Mesendoderm (in vitro differentiated cells): ENCODE results near the gene MED13.

Source experiments
- DNase-seq: peaks from one replicate; pipeline ENCODE4 v3.0.0; 2013
- H2AK5ac ChIP-seq: 2 replicates; pipeline ENCODE4 v1.6.1; 2013; ENCODE audit warnings: low read length, inconsistent platforms
- H2BK120ac ChIP-seq: 2 replicates; pipeline ENCODE4 v1.6.1; 2013; ENCODE audit warnings: low read depth, mild to moderate bottlenecking, low read length, moderate library complexity, mixed read lengths
- H2BK15ac ChIP-seq: replicated peaks from 2 replicates; pipeline ENCODE4 v1.6.1; 2013; ENCODE audit warnings: low read depth, mild to moderate bottlenecking, moderate library complexity
- H2BK5ac ChIP-seq: 2 replicates; pipeline ENCODE4 v1.6.1; 2013; ENCODE audit warnings: low read length, inconsistent platforms
- H3K18ac ChIP-seq: 2 replicates; pipeline ENCODE4 v1.6.1; 2013; ENCODE audit warnings: mild to moderate bottlenecking, low read length, mixed read lengths
- H3K23ac ChIP-seq: one replicate; pipeline ENCODE4 v1.6.1; 2013; ENCODE audit warnings: low read length
- H3K27ac ChIP-seq: 2 replicates; pipeline ENCODE4 v1.5.1; 2013; ENCODE audit warnings: low read depth, mild to moderate bottlenecking, inconsistent platforms, low read length, moderate library complexity
- H3K27me3 ChIP-seq: 2 replicates; pipeline ENCODE4 v1.6.1; 2013; ENCODE audit warnings: low read length, control low read depth, mild to moderate bottlenecking, inconsistent platforms; ENCODE audit not compliant: insufficient read depth, poor library complexity
- H3K36me3 ChIP-seq: 2 replicates; pipeline ENCODE4 v1.6.1; 2013; ENCODE audit warnings: low read length, inconsistent platforms; ENCODE audit not compliant: control insufficient read depth, insufficient read depth
- H3K4ac ChIP-seq: one replicate; pipeline ENCODE4 v1.6.1; 2013; ENCODE audit warnings: low read depth, mild to moderate bottlenecking, low read length, moderate library complexity
- H3K4me1 ChIP-seq: 2 replicates; pipeline ENCODE4 v1.6.1; 2013; ENCODE audit warnings: low read depth, low read length, inconsistent platforms; ENCODE audit not compliant: control insufficient read depth
- H3K4me2 ChIP-seq: 2 replicates; pipeline ENCODE4 v1.6.1; 2013; ENCODE audit warnings: low read length
- H3K4me3 ChIP-seq: 2 replicates; pipeline ENCODE4 v1.5.1; 2013; ENCODE audit warnings: mild to moderate bottlenecking, low read length
- H3K56ac ChIP-seq: one replicate; pipeline ENCODE4 v1.6.1; 2013; ENCODE audit warnings: low read length
- H3K79me1 ChIP-seq: 2 replicates; pipeline ENCODE4 v1.6.1; 2013; ENCODE audit warnings: low read length, inconsistent platforms
- H3K79me2 ChIP-seq: 2 replicates; pipeline ENCODE4 v1.6.1; 2013; ENCODE audit warnings: mild to moderate bottlenecking, low read length; ENCODE audit not compliant: control insufficient read depth, insufficient read depth
- H3K9ac ChIP-seq: 2 replicates; pipeline ENCODE4 v1.6.1; 2013; ENCODE audit warnings: low read length, inconsistent platforms
- H4K5ac ChIP-seq: one replicate; pipeline ENCODE4 v1.6.1; 2013; ENCODE audit warnings: low read length
- H4K8ac ChIP-seq: one replicate; pipeline ENCODE4 v1.6.1; 2013; ENCODE audit warnings: low read depth, mild to moderate bottlenecking, control low read depth, low read length, moderate library complexity
- WGBS: extraction: QIAGEN DNeasy Blood & Tissue Kit; methylation state at CpG from one replicate; pipeline ENCODE4 v1.1.7; 2013; ENCODE audit warnings: low lambda C conversion rate, missing lambda C conversion rate; ENCODE audit not compliant: insufficient coverage; ENCODE audit errors: extremely low coverage; 5-methylcytosine and 5-hydroxymethylcytosine counted together

The MED13 gene

GRCh38 chr17:62089334-62089733 lies 24.3 kb upstream of the MED13 start:
- H3K4me3 ChIP-seq: no peak overlapping the region
- no peak overlapping the region for H2BK5ac ChIP-seq
- no peak for DNase-seq
- no CpG with 5 or more reads among the region's 3 CpGs for WGBS
- H3K4ac ChIP-seq: no peak overlapping the region
- H3K36me3 ChIP-seq: no peaks in the 10 kb centered on the region
- H3K23ac ChIP-seq: no peak overlapping the region
- no peaks in the 10 kb centered on the region for H3K79me1 ChIP-seq
- no peak overlapping the region for H3K9ac ChIP-seq
- no peaks in the 10 kb centered on the region for H3K27me3 ChIP-seq
- H2BK15ac ChIP-seq: no peak overlapping the region
- no peak overlapping the region for H2BK120ac ChIP-seq
- no peak overlapping the region for H3K18ac ChIP-seq
- H3K27ac ChIP-seq: no peak overlapping the region
- H2AK5ac ChIP-seq: no peak overlapping the region
- H3K79me2 ChIP-seq: no peaks in the 10 kb centered on the region
- H4K5ac ChIP-seq: no peak overlapping the region
- no peak overlapping the region for H3K4me2 ChIP-seq
- no peaks in the 10 kb centered on the region for H3K4me1 ChIP-seq
- no peak overlapping the region for H3K56ac ChIP-seq
- no peak overlapping the region for H4K8ac ChIP-seq

DNA sequence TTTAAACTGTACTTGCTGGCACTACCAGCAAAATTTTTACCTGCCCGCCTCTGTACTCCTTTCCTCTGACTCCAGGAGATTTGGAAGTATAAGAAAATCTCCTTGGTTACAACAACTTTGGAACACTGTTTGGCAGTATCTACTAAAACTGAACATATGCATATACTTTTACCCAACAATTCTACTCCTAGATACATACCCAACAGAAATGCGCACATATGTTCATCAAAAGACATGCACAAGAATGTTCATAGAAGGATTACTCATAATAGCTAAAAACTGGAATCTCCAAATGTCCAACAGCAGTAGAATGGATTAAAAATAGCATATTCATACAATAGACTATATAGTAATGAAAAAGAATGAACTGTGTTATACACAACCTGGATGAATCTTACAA lies 21.7 kb upstream of the MED13 start:
- H3K4ac ChIP-seq: no peak overlapping the region
- no peak overlapping the region for H2BK5ac ChIP-seq
- no peak overlapping the region for H3K23ac ChIP-seq
- WGBS: no CpG with 5 or more reads among the region's 2 CpGs
- DNase-seq: no peak
- H3K79me2 ChIP-seq: no peaks in the 10 kb centered on the region
- H2BK120ac ChIP-seq: no peak overlapping the region
- no peaks in the 10 kb centered on the region for H3K79me1 ChIP-seq
- no peak overlapping the region for H4K5ac ChIP-seq
- H2BK15ac ChIP-seq: no peak overlapping the region
- no peak overlapping the region for H4K8ac ChIP-seq
- no peak overlapping the region for H3K27ac ChIP-seq
- H3K4me3 ChIP-seq: no peak overlapping the region
- no peaks in the 10 kb centered on the region for H3K27me3 ChIP-seq
- H3K9ac ChIP-seq: no peak overlapping the region
- H3K4me1 ChIP-seq: no peaks in the 10 kb centered on the region
- no peak overlapping the region for H2AK5ac ChIP-seq
- no peak overlapping the region for H3K18ac ChIP-seq
- no peak overlapping the region for H3K56ac ChIP-seq
- H3K36me3 ChIP-seq: no peaks in the 10 kb centered on the region
- H3K4me2 ChIP-seq: no peak overlapping the region

DNA sequence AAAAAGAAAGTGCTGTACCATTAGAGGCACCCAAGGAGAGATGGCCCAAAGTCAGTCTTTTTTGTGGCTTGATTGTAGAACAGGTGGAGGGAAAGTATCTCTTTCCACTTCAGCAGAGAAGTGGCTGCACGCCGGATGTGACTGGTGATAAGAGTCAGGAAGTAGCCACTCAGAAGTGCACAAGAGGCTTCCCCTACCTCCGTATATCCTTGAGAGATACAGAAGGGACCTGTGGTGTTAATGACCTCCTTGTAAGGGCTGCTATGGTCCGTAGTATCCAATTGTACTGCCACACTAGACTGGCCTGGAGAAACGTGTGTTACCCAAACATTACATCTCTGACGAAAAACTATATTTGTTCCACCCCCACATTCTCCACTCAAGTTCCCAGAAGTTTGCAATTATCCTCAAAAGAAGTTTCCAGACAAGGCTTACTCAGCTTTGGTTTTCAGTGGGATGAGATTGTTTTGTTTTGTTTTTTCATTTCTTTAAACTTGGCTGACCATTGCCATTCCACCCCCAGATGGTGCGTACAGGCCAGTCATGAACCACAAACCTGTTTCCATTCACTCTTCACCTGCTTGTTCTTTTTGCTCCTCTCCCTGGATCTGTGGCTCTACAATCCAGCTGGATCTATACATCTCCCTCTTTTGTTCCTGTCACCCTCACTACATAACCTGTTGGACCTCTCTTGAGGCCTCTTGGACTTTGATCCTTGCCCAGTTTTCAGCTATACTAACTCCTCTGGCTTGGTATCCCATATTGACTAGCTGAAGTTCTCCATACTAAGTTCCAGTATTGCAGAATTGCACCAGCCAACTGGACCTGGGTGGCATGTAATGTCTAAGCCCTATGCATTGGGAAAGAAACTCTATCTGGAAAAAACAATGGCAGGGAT lies 20.7 kb upstream of the MED13 start:
- Histone ChIP-seq H2BK5ac (no peak overlapping the region), H4K5ac (no peak overlapping the region), H3K79me1 (no peaks in the 10 kb centered on the region), H3K18ac (no peak overlapping the region), H3K23ac (no peak overlapping the region), H3K4me1 (no peaks in the 10 kb centered on the region), H3K9ac (no peak overlapping the region), H2AK5ac (no peak overlapping the region), H3K79me2 (no peaks in the 10 kb centered on the region), H3K56ac (no peak overlapping the region), H2BK120ac (no peak overlapping the region), H2BK15ac (no peak overlapping the region), H3K4me3 (no peak overlapping the region), H3K27me3 (no peaks in the 10 kb centered on the region), H3K36me3 (no peaks in the 10 kb centered on the region), H3K4me2 (no peak overlapping the region), H3K4ac (no peak overlapping the region), H4K8ac (no peak overlapping the region), H3K27ac (no peak overlapping the region)
- DNase-seq: no peak
- no CpG with 5 or more reads among the region's 7 CpGs for WGBS

DNA sequence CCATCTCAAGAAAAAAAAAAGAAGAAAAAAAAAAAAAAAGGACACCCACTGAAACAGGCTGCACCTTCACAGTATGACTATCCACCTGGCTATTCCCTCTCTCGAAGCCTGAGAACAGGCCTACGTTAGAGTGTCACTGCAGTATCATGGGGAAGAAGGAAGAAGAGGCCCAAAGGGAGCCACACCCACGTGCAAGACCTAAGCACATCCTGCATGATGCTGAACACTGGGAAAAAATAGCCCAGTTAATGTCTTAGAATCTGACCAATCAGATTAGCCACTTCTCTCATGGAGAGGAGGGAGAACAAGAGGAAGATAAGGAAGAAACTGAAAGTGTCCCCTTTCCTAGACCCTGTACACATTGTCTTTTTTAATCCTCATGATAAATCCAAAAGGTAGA lies 19.5 kb upstream of the MED13 start:
- no peak overlapping the region for H3K4me2 ChIP-seq
- H2BK15ac ChIP-seq: no peak overlapping the region
- no peaks in the 10 kb centered on the region for H3K79me1 ChIP-seq
- H3K9ac ChIP-seq: no peak overlapping the region
- no peak overlapping the region for H3K23ac ChIP-seq
- WGBS: no CpG with 5 or more reads among the region's 3 CpGs
- no peak overlapping the region for H3K18ac ChIP-seq
- no peak overlapping the region for H3K56ac ChIP-seq
- H3K36me3 ChIP-seq: no peaks in the 10 kb centered on the region
- H2BK120ac ChIP-seq: no peak overlapping the region
- no peak for DNase-seq
- H4K8ac ChIP-seq: no peak overlapping the region
- H3K27me3 ChIP-seq: no peaks in the 10 kb centered on the region
- H3K27ac ChIP-seq: no peak overlapping the region
- H2BK5ac ChIP-seq: no peak overlapping the region
- no peaks in the 10 kb centered on the region for H3K79me2 ChIP-seq
- no peak overlapping the region for H3K4ac ChIP-seq
- no peaks in the 10 kb centered on the region for H3K4me1 ChIP-seq
- H2AK5ac ChIP-seq: no peak overlapping the region
- H3K4me3 ChIP-seq: no peak overlapping the region
- H4K5ac ChIP-seq: no peak overlapping the region

DNA sequence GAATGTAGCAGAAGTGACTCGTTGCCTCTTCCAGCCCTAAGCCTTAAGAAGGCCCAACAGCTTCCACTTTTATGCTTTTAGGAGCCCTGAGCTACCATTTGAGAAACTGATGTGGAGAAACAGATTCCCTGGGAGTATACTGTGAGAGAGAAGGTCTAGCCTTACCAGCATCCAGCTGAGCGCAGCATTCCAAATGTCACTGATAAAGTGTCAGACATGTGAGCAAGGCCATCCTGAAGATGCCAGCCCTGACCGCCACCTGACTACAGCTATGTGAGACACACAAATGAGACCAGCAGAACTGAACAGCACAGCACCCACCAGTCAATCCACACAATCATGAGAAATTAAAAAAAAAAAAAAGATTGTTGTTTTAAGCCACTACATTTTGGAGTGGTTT lies 18.6 kb upstream of the MED13 start:
- H2AK5ac ChIP-seq: no peak overlapping the region
- no CpG with 5 or more reads among the region's 3 CpGs for WGBS
- H3K79me2 ChIP-seq: no peaks in the 10 kb centered on the region
- H4K8ac ChIP-seq: no peak overlapping the region
- H3K9ac ChIP-seq: no peak overlapping the region
- H3K4me2 ChIP-seq: no peak overlapping the region
- no peak overlapping the region for H3K23ac ChIP-seq
- H2BK15ac ChIP-seq: no peak overlapping the region
- no peak overlapping the region for H3K56ac ChIP-seq
- H3K4me1 ChIP-seq: no peaks in the 10 kb centered on the region
- no peaks in the 10 kb centered on the region for H3K27me3 ChIP-seq
- no peak for DNase-seq
- H3K36me3 ChIP-seq: no peaks in the 10 kb centered on the region
- no peak overlapping the region for H3K18ac ChIP-seq
- H3K27ac ChIP-seq: no peak overlapping the region
- H2BK5ac ChIP-seq: no peak overlapping the region
- no peak overlapping the region for H2BK120ac ChIP-seq
- no peaks in the 10 kb centered on the region for H3K79me1 ChIP-seq
- H3K4ac ChIP-seq: no peak overlapping the region
- no peak overlapping the region for H4K5ac ChIP-seq
- H3K4me3 ChIP-seq: no peak overlapping the region

- Histone ChIP-seq H3K27me3 (no peaks in the 10 kb centered on the region), H3K4me1 (no peaks in the 10 kb centered on the region), H2AK5ac (no peak overlapping the region), H3K79me2 (no peaks in the 10 kb centered on the region), H3K23ac (no peak overlapping the region), H3K4me2 (no peak overlapping the region), H4K5ac (no peak overlapping the region), H3K27ac (no peak overlapping the region), H2BK15ac (no peak overlapping the region), H2BK5ac (no peak overlapping the region), H3K9ac (no peak overlapping the region), H3K56ac (no peak overlapping the region), H3K4me3 (no peak overlapping the region), H3K36me3 (no peaks in the 10 kb centered on the region), H3K4ac (no peak overlapping the region), H4K8ac (no peak overlapping the region), H3K79me1 (no peaks in the 10 kb centered on the region), H3K18ac (no peak overlapping the region), H2BK120ac (no peak overlapping the region)
- no CpG with 5 or more reads among the region's 4 CpGs for WGBS
- no peak for DNase-seq
These were observed 15.6 kb upstream of the MED13 start for GRCh38 chr17:62080647-62081046.
